GM23338 (cell line): ENCODE measurements around the gene SBF2.

Source experiments
- CREB1 ChIP-seq: fragments of 250-450 bp; sonication (Bioruptor Pico); IDR thresholded peaks from 2 replicates; pipeline ENCODE4 v1.5.0; 2020; ENCODE audit warnings: low read depth, mild to moderate bottlenecking, moderate library complexity
- EZH2 ChIP-seq: fragments of 200-600 bp; sonication (generic); IDR thresholded peaks from one replicate; pipeline ENCODE4 v1.8.0; 2017; ENCODE audit warnings: antibody characterized with exemption, mild to moderate bottlenecking, low read depth; ENCODE audit not compliant: unreplicated experiment
- EZH2phosphoT487 ChIP-seq: fragments of 200-600 bp; sonication (generic); IDR thresholded peaks from one replicate; pipeline ENCODE4 v1.8.1; 2018; ENCODE audit warnings: antibody characterized with exemption; ENCODE audit not compliant: unreplicated experiment
- JUNB ChIP-seq: IDR thresholded peaks from one replicate; pipeline ENCODE4 v1.6.1; 2016; ENCODE audit warnings: antibody characterized with exemption; ENCODE audit not compliant: unreplicated experiment
- POLR2AphosphoS5 ChIP-seq: IDR thresholded peaks from 2 replicates; pipeline ENCODE4 v1.6.1; 2016; ENCODE audit warnings: antibody characterized with exemption, low read depth
- TF ChIP-seq, protein P1 (sequence below), 2 experiments: fragments of 200-600 bp in 1 of 2; sonication (generic) in 1 of 2; conservative IDR thresholded peaks; 2 replicates each; pipeline versions ENCODE4 v1.5.1 to v1.6.1; 2016 to 2017; ENCODE audit warnings: antibody characterized with exemption in 2 of 2, low read depth in 2 of 2, mild to moderate bottlenecking in 2 of 2, moderate library complexity in 1 of 2
- TF ChIP-seq, protein P2 (sequence below): IDR thresholded peaks from 2 replicates; pipeline ENCODE4 v1.6.1; 2016; ENCODE audit warnings: antibody characterized with exemption
- TF ChIP-seq, protein P3 (sequence below): IDR thresholded peaks from one replicate; pipeline ENCODE4 v1.6.1; 2018; ENCODE audit warnings: antibody characterized with exemption; ENCODE audit not compliant: unreplicated experiment

DNA sequence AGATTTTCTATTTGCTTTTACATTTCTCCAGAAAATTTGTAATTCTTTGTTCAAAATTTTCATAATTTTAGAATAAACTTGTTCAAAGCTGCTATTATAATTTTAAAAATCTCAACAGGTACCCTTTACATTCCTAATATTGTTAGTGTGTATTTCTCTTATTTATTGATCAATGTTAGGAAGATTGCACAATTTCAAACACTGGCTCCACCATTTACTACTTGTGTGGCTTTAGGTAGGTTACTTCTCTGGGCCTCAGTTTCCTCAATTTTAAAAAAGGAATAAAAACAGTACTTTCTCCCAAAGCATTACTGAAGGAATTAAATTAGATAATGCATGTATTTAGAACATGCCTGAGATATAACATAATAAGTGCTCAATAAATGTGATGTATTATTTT is 180.2 kb downstream of the SBF2 start:
- TF ChIP-seq, protein P1, sequence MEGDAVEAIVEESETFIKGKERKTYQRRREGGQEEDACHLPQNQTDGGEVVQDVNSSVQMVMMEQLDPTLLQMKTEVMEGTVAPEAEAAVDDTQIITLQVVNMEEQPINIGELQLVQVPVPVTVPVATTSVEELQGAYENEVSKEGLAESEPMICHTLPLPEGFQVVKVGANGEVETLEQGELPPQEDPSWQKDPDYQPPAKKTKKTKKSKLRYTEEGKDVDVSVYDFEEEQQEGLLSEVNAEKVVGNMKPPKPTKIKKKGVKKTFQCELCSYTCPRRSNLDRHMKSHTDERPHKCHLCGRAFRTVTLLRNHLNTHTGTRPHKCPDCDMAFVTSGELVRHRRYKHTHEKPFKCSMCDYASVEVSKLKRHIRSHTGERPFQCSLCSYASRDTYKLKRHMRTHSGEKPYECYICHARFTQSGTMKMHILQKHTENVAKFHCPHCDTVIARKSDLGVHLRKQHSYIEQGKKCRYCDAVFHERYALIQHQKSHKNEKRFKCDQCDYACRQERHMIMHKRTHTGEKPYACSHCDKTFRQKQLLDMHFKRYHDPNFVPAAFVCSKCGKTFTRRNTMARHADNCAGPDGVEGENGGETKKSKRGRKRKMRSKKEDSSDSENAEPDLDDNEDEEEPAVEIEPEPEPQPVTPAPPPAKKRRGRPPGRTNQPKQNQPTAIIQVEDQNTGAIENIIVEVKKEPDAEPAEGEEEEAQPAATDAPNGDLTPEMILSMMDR (conservative IDR thresholded peaks at IDR 0.05; ENCODE audit: low read depth in 2 of 2), result no peak
- TF ChIP-seq JUNB, result no peak
- no peak for TF ChIP-seq POLR2AphosphoS5
- no peak for TF ChIP-seq EZH2
- TF ChIP-seq EZH2phosphoT487, result no peak
- no peak for TF ChIP-seq CREB1 (CRISPR knock-in tag)
- TF ChIP-seq, protein P2, sequence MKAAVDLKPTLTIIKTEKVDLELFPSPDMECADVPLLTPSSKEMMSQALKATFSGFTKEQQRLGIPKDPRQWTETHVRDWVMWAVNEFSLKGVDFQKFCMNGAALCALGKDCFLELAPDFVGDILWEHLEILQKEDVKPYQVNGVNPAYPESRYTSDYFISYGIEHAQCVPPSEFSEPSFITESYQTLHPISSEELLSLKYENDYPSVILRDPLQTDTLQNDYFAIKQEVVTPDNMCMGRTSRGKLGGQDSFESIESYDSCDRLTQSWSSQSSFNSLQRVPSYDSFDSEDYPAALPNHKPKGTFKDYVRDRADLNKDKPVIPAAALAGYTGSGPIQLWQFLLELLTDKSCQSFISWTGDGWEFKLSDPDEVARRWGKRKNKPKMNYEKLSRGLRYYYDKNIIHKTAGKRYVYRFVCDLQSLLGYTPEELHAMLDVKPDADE, result no peak
- TF ChIP-seq, protein P3, sequence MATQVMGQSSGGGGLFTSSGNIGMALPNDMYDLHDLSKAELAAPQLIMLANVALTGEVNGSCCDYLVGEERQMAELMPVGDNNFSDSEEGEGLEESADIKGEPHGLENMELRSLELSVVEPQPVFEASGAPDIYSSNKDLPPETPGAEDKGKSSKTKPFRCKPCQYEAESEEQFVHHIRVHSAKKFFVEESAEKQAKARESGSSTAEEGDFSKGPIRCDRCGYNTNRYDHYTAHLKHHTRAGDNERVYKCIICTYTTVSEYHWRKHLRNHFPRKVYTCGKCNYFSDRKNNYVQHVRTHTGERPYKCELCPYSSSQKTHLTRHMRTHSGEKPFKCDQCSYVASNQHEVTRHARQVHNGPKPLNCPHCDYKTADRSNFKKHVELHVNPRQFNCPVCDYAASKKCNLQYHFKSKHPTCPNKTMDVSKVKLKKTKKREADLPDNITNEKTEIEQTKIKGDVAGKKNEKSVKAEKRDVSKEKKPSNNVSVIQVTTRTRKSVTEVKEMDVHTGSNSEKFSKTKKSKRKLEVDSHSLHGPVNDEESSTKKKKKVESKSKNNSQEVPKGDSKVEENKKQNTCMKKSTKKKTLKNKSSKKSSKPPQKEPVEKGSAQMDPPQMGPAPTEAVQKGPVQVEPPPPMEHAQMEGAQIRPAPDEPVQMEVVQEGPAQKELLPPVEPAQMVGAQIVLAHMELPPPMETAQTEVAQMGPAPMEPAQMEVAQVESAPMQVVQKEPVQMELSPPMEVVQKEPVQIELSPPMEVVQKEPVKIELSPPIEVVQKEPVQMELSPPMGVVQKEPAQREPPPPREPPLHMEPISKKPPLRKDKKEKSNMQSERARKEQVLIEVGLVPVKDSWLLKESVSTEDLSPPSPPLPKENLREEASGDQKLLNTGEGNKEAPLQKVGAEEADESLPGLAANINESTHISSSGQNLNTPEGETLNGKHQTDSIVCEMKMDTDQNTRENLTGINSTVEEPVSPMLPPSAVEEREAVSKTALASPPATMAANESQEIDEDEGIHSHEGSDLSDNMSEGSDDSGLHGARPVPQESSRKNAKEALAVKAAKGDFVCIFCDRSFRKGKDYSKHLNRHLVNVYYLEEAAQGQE, result no peak
